Left cardiac atrium (tissue), 4 donors: ENCODE data around the gene ST8SIA4. TPM values are rescaled to one million over a fixed set of nuclear protein-coding genes. Genes with fewer than 3 reads are reported as not detected.
"Not testable (repeated sequence)": the region's sequence is repeated elsewhere in the genome, so short reads cannot be mapped to it uniquely, and the experiment has no call there.

ENCODE experiments used
- ATAC-seq, 2 donors: fragments of 200-7000 bp; cut with Tn5 transposase; one replicate each; pipeline ENCODE4 v1.9.1; 2020; ENCODE audit warnings: mild to moderate bottlenecking in 2 of 2, moderate library complexity in 2 of 2
- DNase-seq: peaks from one replicate; pipeline ENCODE4 v3.0.0-alpha.2; 2020
- intact Hi-C, 2 donors: fragments of 100-400 bp; cut with DNase I; formaldehyde crosslinking; loops; one replicate each; pipeline versions ENCODE4 v1.14.1 to v1.15.1; 2022 to 2023
- total RNA-seq, 2 donors: library from RNA; stranded (reverse); fragmentation: NEBNext Ultra II Directional; extraction: Animal tissue kit (Norgen Biotek cat#: 25700); gene quantifications; one replicate each; pipeline ENCODE4 v1.2.1, GENCODE V29; 2021
- donor health status: DM: no; HTN: yes; CAD: no.
- donor health status: DM: no; HTN: yes; CAD: no; lungs with severe emphysema.
- donor health status: DM: yes; HTN: yes; CAD: no.
- donor health status: Dilated cardiomyopathy.

Gene ST8SIA4
- total RNA-seq, 2 donors from 2014 or later = 4.9 to 8.1 TPM

DNA sequence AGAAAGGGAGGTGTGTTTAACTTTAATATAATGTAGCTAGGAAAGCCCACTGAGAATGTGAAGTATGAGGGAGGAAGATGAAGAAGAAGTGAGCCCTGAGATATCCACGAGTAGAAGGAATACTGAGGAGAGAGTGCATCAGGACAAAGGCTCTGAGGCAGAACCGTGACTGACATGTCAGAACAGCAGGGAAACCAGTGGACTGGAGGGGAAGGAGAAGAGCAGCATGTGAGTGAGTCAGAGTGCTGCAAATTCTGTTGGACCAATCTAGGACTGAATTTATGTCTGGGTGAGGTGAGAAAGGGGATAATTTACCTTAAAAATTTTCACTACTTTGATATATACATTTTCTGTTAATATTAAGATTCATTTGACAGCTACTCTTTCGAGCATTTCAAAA is 110.3 kb downstream of the ST8SIA4 start:
- no peak for ATAC-seq
- intact Hi-C loops = no loop called here
- DNase-seq = no peak

DNA sequence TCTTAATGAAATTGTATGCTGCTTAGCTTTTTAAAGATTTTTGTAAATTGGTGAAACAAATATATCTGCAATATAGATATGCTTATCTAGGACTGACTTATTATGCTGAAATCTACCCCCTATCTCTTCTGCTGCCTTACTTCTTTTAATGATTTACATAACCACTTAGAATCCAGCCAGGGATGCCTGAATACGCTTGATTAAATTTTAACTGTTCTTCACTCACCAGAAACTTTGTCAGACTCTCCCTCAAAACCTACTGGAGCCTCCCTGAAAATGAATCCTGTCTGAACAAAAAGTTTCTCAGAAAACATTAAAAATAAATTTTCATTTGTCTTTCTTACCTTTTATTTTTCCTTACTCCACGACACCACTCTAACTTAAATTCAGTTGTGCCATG is 111.7 kb downstream of the ST8SIA4 start:
- intact Hi-C loops = no loop called here
- DNase-seq (no peak), ATAC-seq (no peak)

DNA sequence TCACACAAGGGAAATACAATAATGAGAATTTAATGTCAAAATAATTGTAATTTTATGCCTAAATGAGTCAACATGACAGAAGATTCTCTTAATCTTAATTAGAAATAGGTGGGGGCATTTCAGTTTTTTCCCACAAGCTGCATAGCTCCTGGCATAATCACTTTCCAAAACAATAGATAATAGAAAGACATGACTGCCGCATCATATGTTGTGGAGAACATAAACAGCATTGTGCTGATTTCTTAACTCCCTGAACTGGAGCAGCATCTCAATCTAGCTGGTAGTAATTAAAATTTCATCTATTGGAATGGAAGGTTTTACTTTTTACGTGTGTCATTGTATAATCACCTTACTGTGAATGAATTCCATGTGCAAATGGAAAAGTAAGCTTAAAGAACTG is 112.1 kb downstream of the ST8SIA4 start:
- no peak for DNase-seq
- intact Hi-C loops = no loop called here
- no peak for ATAC-seq

DNA sequence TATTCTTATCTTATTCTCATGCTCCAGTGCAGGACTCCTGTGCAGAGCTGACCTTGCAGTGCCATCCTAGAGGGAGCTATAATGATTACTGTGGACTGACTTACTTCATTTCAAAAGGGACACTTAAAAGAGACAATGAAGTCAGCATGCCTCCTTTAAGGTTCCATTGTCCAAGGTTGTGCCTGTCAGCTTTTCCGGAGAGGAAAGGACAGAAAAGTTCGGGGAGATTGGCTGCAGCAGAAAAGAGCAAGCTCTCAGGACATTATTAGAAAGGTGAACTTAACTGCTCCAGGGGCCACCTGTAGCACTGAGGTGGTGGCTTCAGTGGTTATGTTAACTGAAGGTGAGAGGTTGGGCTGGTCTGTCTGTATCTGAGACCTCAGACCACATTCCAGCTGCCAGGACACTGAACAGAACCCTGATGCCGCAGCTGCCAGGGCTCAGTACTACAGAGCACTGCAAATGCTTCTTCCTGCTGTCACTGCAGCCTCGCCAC is 112.9 kb downstream of the ST8SIA4 start:
- intact Hi-C loops = no loop called here
- DNase-seq = no peak
- ATAC-seq = peak in 1 of 2 donors; percentile 19

GRCh38 chr5:100789694-100790093 is 113.4 kb downstream of the ST8SIA4 start:
- ATAC-seq (no peak), DNase-seq (no peak)
- intact Hi-C loops = no loop called here

DNA sequence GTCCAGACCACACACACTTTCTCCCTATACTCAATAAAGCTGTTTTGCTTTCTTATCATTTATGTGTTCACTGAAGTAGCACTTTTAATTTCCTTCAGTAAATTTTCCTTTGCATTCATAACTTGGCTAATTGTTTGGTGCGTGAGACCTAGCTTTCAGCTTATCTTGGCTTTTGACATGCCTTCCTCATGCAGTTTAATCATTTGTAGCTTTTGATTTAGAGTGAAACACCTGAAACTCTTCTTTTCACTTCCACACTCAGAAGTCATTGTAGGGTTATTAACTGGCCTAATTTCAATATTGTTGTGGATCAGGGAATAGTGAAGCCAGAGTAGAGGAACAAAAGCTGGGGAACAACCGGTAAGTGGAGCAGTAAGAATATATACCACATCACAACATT is 114.7 kb downstream of the ST8SIA4 start:
- DNase-seq = no peak
- intact Hi-C loops = no loop called here
- ATAC-seq = no peak

GRCh38 chr5:100787648-100788047 is 115.4 kb downstream of the ST8SIA4 start:
- ATAC-seq = no peak
- intact Hi-C loops = no loop called here
- no peak for DNase-seq

GRCh38 chr5:100785536-100785935 is 117.5 kb downstream of the ST8SIA4 start:
- intact Hi-C loops, ATAC-seq, DNase-seq: not testable (repeated sequence)

- intact Hi-C loops = no loop called here
- DNase-seq (no peak), ATAC-seq (peak in 1 of 2 donors; percentile 66)
Measured at GRCh38 chr5:100780376-100780870, 122.7 kb downstream of the ST8SIA4 start.

- ATAC-seq (peak; percentile 38 to 72), DNase-seq (peak; percentile 20)
- intact Hi-C loops = no loop called here
Measured at GRCh38 chr5:100779669-100780375, 123.3 kb downstream of the ST8SIA4 start.

- peak; percentile 20 for DNase-seq
- intact Hi-C loops = no loop called here
Measured at GRCh38 chr5:100777680-100778300, 125.3 kb downstream of the ST8SIA4 start.

GRCh38 chr5:100775533-100775855 is 127.6 kb downstream of the ST8SIA4 start:
- DNase-seq (no peak), ATAC-seq (no peak)

More at GRCh38 chr5:100777680-100778300, 125.3 kb downstream of the ST8SIA4 start:
- ATAC-seq = peak in 1 of 2 donors; percentile 72

DNA sequence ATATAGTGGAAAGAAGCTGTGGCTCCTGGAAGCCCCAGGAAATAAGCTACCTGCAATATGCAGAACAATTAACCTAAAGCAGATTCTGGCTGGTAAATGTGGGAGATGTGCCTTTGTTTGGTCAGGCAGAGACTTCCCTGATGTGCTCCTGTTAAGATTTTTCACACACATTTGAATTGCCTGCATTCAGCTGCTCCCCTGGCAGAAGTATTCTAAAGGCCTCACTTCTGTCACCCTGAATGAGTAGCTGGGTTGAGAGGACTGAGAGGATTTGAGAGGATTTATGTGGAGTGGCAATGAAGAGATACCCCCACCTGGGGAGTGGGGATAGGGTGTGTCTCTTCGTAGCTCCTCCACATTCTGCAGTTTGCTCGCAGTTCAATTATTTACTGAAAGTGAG is 130.5 kb downstream of the ST8SIA4 start:
- DNase-seq (no peak), ATAC-seq (no peak)
- intact Hi-C loops = no loop called here

More at GRCh38 chr5:100775533-100775855, 127.6 kb downstream of the ST8SIA4 start:
- intact Hi-C loops = no loop called here

- intact Hi-C loops = no loop called here
- ATAC-seq = no peak
- no peak for DNase-seq
Measured at GRCh38 chr5:100772006-100772405, 131.1 kb downstream of the ST8SIA4 start.

- no peak for DNase-seq
- intact Hi-C loops = no loop called here
- ATAC-seq = no peak
Measured at GRCh38 chr5:100771181-100771580, 131.9 kb downstream of the ST8SIA4 start.

GRCh38 chr5:100768221-100768620 is 134.9 kb downstream of the ST8SIA4 start:
- intact Hi-C loops = no loop called here
- ATAC-seq (no peak), DNase-seq (no peak)

DNA sequence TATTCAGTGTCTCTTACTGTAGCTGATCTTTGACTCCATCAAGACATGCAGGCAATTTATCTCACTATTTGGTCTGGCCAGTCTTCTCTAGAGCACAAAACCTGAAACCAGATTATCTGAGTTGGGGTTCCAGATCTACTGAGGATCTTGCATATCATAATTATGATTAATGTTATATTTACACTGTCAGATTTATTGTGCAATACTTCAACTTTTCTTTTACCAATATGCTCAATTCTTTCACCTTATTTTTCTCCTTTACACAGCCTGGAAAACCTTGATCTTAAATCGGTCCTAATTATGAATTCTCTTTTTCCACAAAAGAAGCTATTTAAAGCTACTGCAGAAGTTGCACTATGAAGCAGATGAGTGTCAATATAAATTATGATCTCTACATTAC is 140.1 kb downstream of the ST8SIA4 start:
- DNase-seq (no peak), ATAC-seq (no peak)
- intact Hi-C loops = no loop called here

- DNase-seq (no peak), ATAC-seq (no peak)
- intact Hi-C loops = no loop called here
Measured at GRCh38 chr5:100762108-100762507, 141.0 kb downstream of the ST8SIA4 start.

- ATAC-seq (no peak), DNase-seq (no peak)
- intact Hi-C loops = no loop called here
Measured at GRCh38 chr5:100761192-100761591, 141.9 kb downstream of the ST8SIA4 start.

DNA sequence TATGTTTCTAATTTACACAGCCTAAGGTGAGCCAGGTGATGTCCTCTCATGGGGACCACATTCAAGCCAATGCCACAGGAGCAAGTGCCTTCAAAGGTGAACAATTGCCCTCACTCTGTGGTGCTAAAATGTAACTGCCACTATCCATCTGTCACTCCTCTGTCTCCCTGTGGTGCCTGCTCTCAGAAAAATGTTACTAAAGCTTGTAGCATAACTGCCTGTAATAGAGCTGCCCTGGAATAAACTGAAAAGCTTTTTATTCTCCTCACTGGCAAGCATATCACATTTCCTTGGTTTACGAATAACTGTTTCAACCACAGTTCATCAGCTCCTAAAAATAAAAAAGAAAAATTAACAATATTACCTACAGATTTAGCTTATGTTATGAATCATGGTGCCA is 142.4 kb downstream of the ST8SIA4 start:
- no peak for DNase-seq
- intact Hi-C loops = no loop called here
- no peak for ATAC-seq

DNA sequence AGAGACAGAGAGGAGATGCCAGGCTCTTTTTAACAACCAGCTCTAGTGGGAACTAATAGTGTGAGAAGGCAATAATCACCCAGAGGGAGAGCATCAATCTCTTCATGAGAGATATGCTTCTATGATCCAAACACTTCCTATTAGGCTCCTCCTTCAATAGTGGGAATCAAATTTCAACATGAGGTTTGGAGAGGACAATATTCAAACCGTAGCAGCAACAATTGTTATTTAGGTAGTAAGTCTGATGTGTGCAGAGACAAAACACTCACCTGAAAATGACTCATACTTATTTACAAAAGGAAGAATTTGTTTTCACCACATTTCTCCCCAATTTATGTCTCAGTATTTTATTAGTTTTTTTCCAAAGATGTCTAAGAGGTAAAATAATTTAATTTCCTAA is 144.3 kb downstream of the ST8SIA4 start:
- DNase-seq (no peak), ATAC-seq (no peak)
- intact Hi-C loops = no loop called here
